A549 (cell line): ENCODE data around the gene B3GLCT. TPM values are rescaled to one million over a fixed set of nuclear protein-coding genes. Genes with fewer than 3 reads are reported as not detected.

Source experiments
- ATAC-seq, 2 experiments: fragments of 200-7000 bp in 1 of 2; fragments of >200 bp in 1 of 2; cut with Nextera tagmentation in 1 of 2; cut with Tn5 transposase in 1 of 2; 3 replicates each; pipeline versions ENCODE4 v1.8.0 to v1.9.1; 2018 to 2020; ENCODE audit warnings: mild to moderate bottlenecking in 1 of 2, moderate library complexity in 1 of 2
- CTCF ChIA-PET: fragments of 300-600 bp; sonication (Branson Sonifier 250); formaldehyde crosslinking; extraction: SDS; loops from one replicate; lab custom pipeline; 2021; ENCODE audit warnings: antibody characterized with exemption, inconsistent platforms; lab: Yijun Ruan, JAX
- POLR2A ChIA-PET: fragments of 350-600 bp; formaldehyde crosslinking; extraction: SDS; loops from one replicate; lab custom pipeline; 2021; ENCODE audit warnings: antibody characterized with exemption, inconsistent platforms; lab: Yijun Ruan, JAX
- DNase-seq, 2 experiments: peaks; one replicate each; pipeline versions ENCODE4 v3.0.0 to v3.0.0-alpha.2; 2011 to 2016; ENCODE audit warnings: low read depth in 1 of 2, low spot score in 1 of 2
- FAIRE-seq: peaks from 2 replicates; lab custom pipeline; 2011; peaks lifted over from hg19 to GRCh38; lab: Jason Lieb, UNC
- H3K27ac ChIP-seq, 2 experiments: fragments of >200 bp; sonication (Bioruptor Twin); formaldehyde crosslinking; 3 replicates each; pipeline ENCODE4 v1.5.1; 2016 to 2017
- H3K4me1 ChIP-seq: fragments of >200 bp; sonication (Bioruptor Twin); formaldehyde crosslinking; 3 replicates; pipeline ENCODE4 v1.6.1; 2016
- H3K4me2 ChIP-seq: fragments of >200 bp; sonication (Bioruptor Twin); formaldehyde crosslinking; 3 replicates; pipeline ENCODE4 v1.6.1; 2016
- H3K4me3 ChIP-seq: fragments of >200 bp; sonication (Bioruptor Twin); formaldehyde crosslinking; 3 replicates; pipeline ENCODE4 v1.5.1; 2016
- H3K9me3 ChIP-seq: fragments of >200 bp; sonication (Bioruptor Twin); formaldehyde crosslinking; 3 replicates; pipeline ENCODE4 v1.6.1; 2016
- BCL3 ChIP-seq: fragments of >200 bp; sonication (Bioruptor Twin); formaldehyde crosslinking; IDR thresholded peaks from 3 replicates; pipeline ENCODE4 v1.6.1; 2016
- BHLHE40 ChIP-seq: IDR thresholded peaks from 2 replicates; pipeline ENCODE4 v1.6.1; 2012; ENCODE audit warnings: low read depth, low read length, inconsistent platforms
- CEBPB ChIP-seq, 2 experiments: fragments of >200 bp in 1 of 2; sonication (Bioruptor Twin) in 1 of 2; formaldehyde crosslinking in 1 of 2; IDR thresholded peaks; 2 replicates each; pipeline ENCODE4 v1.6.1; 2012 to 2016
- CTCF ChIP-seq: fragments of >200 bp; sonication (Bioruptor Twin); formaldehyde crosslinking; IDR thresholded peaks from 3 replicates; pipeline ENCODE4 v1.5.1; 2016
- GATA3 ChIP-seq: IDR thresholded peaks from 2 replicates; pipeline ENCODE4 v1.6.1; 2012; ENCODE audit warnings: borderline replicate concordance
- HEYL ChIP-seq: fragments of 250-450 bp; sonication (Bioruptor Pico); IDR thresholded peaks from 2 replicates; pipeline ENCODE4 v1.8.0; 2021; ENCODE audit warnings: mild to moderate bottlenecking, moderate library complexity
- HOXB13 ChIP-seq: fragments of 250-450 bp; sonication (Bioruptor Pico); IDR thresholded peaks from 2 replicates; pipeline ENCODE4 v1.5.0; 2020; ENCODE audit warnings: low read depth, mild to moderate bottlenecking, moderate library complexity
- HOXB5 ChIP-seq: fragments of 250-450 bp; sonication (Bioruptor Pico); IDR thresholded peaks from 2 replicates; pipeline ENCODE4 v1.5.0; 2020; ENCODE audit warnings: mild to moderate bottlenecking, moderate library complexity
- MAFK ChIP-seq: fragments of 450-650 bp; IDR thresholded peaks from 2 replicates; pipeline ENCODE4 v1.6.1; 2014; ENCODE audit not compliant: partially characterized antibody
- MYC ChIP-seq: IDR thresholded peaks from 2 replicates; pipeline ENCODE4 v1.6.1; 2012; ENCODE audit warnings: mild to moderate bottlenecking, inconsistent platforms, low read length, improper control_type of control experiment, borderline replicate concordance
- NFE2L2 ChIP-seq: fragments of 150-350 bp; conservative IDR thresholded peaks from 2 replicates; pipeline ENCODE4 v1.6.1; 2014; ENCODE audit warnings: low read length
- NPAS2 ChIP-seq: fragments of 250-450 bp; sonication (Bioruptor Pico); IDR thresholded peaks from 2 replicates; pipeline ENCODE4 v1.8.0; 2022; ENCODE audit warnings: mild to moderate bottlenecking, moderate library complexity, borderline replicate concordance
- PHF8 ChIP-seq: fragments of 200-600 bp; sonication (generic); IDR thresholded peaks from 2 replicates; pipeline ENCODE4 v1.6.1; 2016; ENCODE audit warnings: low read depth, mild to moderate bottlenecking, antibody characterized with exemption, moderate library complexity, borderline replicate concordance
- REST ChIP-seq: fragments of 200-600 bp; sonication (generic); IDR thresholded peaks from 2 replicates; pipeline ENCODE4 v1.6.1; 2016; ENCODE audit warnings: antibody characterized with exemption, mild to moderate bottlenecking, moderate library complexity
- RFX5 ChIP-seq: fragments of 450-650 bp; IDR thresholded peaks from 2 replicates; pipeline ENCODE4 v1.7.1; 2014; ENCODE audit warnings: antibody characterized with exemption, mild to moderate bottlenecking, moderate library complexity
- RNF2 ChIP-seq: fragments of 200-600 bp; sonication (generic); IDR thresholded peaks from 2 replicates; pipeline ENCODE4 v1.6.1; 2016; ENCODE audit warnings: low read depth, mild to moderate bottlenecking, antibody characterized with exemption, moderate library complexity, borderline replicate concordance
- USF2 ChIP-seq: fragments of 450-650 bp; IDR thresholded peaks from 2 replicates; pipeline ENCODE4 v1.6.1; 2014; ENCODE audit warnings: antibody characterized with exemption
- ZFP36 ChIP-seq: fragments of 450-650 bp; IDR thresholded peaks from 2 replicates; pipeline ENCODE4 v1.6.1; 2014; ENCODE audit warnings: borderline replicate concordance; ENCODE audit not compliant: partially characterized antibody
- WGBS: methylation state at CpG from one replicate; pipeline ENCODE4 v1.1.6; 2017; ENCODE audit errors: missing lambda C conversion rate; 5-methylcytosine and 5-hydroxymethylcytosine counted together
- polyA plus RNA-seq, 4 experiments: library from polyadenylated mRNA; depleted of rRNA in 3 of 4; stranded (reverse); fragments of >200 nt; fragmentation: RNase III in 1 of 4; extraction: RNeasy Plus Mini Kit Qiagen cat#74134 plus additional on column Dnase treatment in 1 of 4; gene quantifications; 2 replicates in 3 of 4; 3 replicates in 1 of 4; pipeline ENCODE4 v1.2.3, GENCODE V29; 2011 to 2017

B3GLCT gene
- polyA plus RNA-seq, 2 of the 4 experiments (the other 2 are of a cell fraction): 4.5 to 6.6 TPM

- CTCF ChIA-PET: interaction anchor here (0.8 to 1.4 kb wide), 2 partner anchors 9 to 26 kb away, joined by 3 to 6 read pairs; no protein-coding TSS in a partner anchor
- no peak for ATAC-seq
Measured at GRCh38 chr13:31209841-31210210, 10.1 kb downstream of the B3GLCT start.

More at GRCh38 chr13:31209841-31210210, 10.1 kb downstream of the B3GLCT start:
- DNase-seq: no peak
- TF ChIP-seq HEYL: no peak
- no peak for TF ChIP-seq MAFK
- TF ChIP-seq RFX5: no peak
- no peak for TF ChIP-seq GATA3
- no peak for TF ChIP-seq REST
- TF ChIP-seq MYC: no peak
- no peak for TF ChIP-seq CTCF
- TF ChIP-seq NFE2L2: no peak
- no peak for TF ChIP-seq BCL3
- no peak for TF ChIP-seq HOXB5 (CRISPR knock-in tag)
- no peak for TF ChIP-seq ZFP36
- TF ChIP-seq CEBPB (IDR thresholded peaks at IDR 0.05): no peak
- TF ChIP-seq USF2: no peak
- no peak for TF ChIP-seq BHLHE40
- TF ChIP-seq HOXB13: no peak
- no peak for TF ChIP-seq PHF8
- no peak for TF ChIP-seq NPAS2 (CRISPR knock-in tag)
- no peak for TF ChIP-seq RNF2
- peaks cover 3% of the 10 kb centered on the region; the same call in 2 of the 3 replicates for H3K4me1 ChIP-seq
- no peak for FAIRE-seq
- WGBS: 87% methylated on average over 4 of the region's 4 CpGs
- no peaks in the 10 kb centered on the region for H3K9me3 ChIP-seq
- no peak overlapping the region for H3K4me3 ChIP-seq
- no peak overlapping the region for H3K4me2 ChIP-seq
- no peak overlapping the region for H3K27ac ChIP-seq
- POLR2A ChIA-PET: interaction anchor here (1.6 kb wide), 1 partner anchor 36 kb away, joined by 3 read pairs; no protein-coding TSS in a partner anchor
